Heart left ventricle (tissue), 13 donors: ENCODE results near the gene HEBP2.

Experiments
- POLR2A ChIP-seq, 2 donors: fragments of 450-650 bp; IDR thresholded peaks; one replicate each; pipeline ENCODE4 v1.6.1; 2017; ENCODE audit warnings: antibody characterized with exemption in 2 of 2, mild to moderate bottlenecking in 2 of 2, moderate library complexity in 2 of 2
- TF ChIP-seq, protein P1 (sequence below), 12 donors: fragments of 200-600 bp; sonication (generic) in 4 of 12; IDR thresholded peaks; one replicate each; pipeline versions ENCODE4 v1.5.0 to v1.8.0; 2018 to 2022; ENCODE audit warnings: antibody characterized with exemption in 12 of 12, mild to moderate bottlenecking in 5 of 12
- donor health status: ischemic (EF 13 %, LVEDD 7.1; RV severe dilation, severe dysfunction).
- donor health status: DM: no; HTN: yes; CAD: no.
- donor health status: DM: no; HTN: no; CAD: no.
- donor health status: ischemic (EF 25% LVEDD 6.9; RV normal size, moderate dysfunction).
- donor health status: ischemic (EF 25% LVEDD 5.7; RV mildly dilated, moderate dysfunction).
- donor health status: ischemic (EF 35%, LVEDD 5.7; RV mildly dilated, moderate dysfunction).
- donor health status: nonischemic (EF 11% LVEDD 7.7; RV severe dilation, severe dysfunction).
- donor health status: DM: yes; HTN: yes; CAD: no.
- donor health status: PGD.
- donor health status: ischemic (EF 29% LVEDD 5.4; RV normal size, mild dysfunction).
- donor health status: nonischemic (EF 23%, LVEDD 6.1; RV moderate dilation, normal function).

DNA sequence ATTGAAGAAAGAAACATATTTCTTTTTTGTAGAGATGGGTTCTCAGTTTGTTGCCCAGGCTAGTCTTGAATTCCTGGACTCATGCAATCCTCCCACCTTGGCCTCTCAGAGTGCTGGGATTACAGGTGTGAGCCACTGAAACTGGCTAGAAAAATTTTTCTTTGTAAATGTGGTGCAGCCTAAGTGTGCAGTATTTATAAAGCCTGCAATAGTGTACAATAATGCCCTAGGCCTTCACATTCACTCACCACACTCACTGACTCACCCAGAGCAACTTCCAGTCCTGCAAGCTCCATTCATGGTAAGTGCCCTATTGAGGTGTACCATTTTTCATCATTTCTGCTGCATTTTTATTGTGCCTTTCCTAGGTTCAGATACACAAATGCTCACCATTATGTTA is 63.9 kb downstream of the HEBP2 start:
- TF ChIP-seq, protein P1, sequence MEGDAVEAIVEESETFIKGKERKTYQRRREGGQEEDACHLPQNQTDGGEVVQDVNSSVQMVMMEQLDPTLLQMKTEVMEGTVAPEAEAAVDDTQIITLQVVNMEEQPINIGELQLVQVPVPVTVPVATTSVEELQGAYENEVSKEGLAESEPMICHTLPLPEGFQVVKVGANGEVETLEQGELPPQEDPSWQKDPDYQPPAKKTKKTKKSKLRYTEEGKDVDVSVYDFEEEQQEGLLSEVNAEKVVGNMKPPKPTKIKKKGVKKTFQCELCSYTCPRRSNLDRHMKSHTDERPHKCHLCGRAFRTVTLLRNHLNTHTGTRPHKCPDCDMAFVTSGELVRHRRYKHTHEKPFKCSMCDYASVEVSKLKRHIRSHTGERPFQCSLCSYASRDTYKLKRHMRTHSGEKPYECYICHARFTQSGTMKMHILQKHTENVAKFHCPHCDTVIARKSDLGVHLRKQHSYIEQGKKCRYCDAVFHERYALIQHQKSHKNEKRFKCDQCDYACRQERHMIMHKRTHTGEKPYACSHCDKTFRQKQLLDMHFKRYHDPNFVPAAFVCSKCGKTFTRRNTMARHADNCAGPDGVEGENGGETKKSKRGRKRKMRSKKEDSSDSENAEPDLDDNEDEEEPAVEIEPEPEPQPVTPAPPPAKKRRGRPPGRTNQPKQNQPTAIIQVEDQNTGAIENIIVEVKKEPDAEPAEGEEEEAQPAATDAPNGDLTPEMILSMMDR (IDR thresholded peaks at IDR 0.05): no peak
- no peak for TF ChIP-seq POLR2A (IDR thresholded peaks at IDR 0.05)
